ENCODE measurements around the gene OR2D2.
"Not testable (repeated sequence)": the region's sequence is repeated elsewhere in the genome, so short reads cannot be mapped to it uniquely, and the experiment has no call there.

OR2D2 gene

DNA sequence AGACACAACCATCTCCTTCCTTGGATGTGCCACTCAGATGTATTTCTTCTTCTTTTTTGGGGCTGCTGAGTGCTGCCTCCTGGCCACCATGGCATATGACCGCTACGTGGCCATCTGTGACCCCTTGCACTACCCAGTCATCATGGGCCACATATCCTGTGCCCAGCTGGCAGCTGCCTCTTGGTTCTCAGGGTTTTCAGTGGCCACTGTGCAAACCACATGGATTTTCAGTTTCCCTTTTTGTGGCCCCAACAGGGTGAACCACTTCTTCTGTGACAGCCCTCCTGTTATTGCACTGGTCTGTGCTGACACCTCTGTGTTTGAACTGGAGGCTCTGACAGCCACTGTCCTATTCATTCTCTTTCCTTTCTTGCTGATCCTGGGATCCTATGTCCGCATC, 15.4 kb downstream of the OR2D2 start:
- no peak for DNase-seq

DNA sequence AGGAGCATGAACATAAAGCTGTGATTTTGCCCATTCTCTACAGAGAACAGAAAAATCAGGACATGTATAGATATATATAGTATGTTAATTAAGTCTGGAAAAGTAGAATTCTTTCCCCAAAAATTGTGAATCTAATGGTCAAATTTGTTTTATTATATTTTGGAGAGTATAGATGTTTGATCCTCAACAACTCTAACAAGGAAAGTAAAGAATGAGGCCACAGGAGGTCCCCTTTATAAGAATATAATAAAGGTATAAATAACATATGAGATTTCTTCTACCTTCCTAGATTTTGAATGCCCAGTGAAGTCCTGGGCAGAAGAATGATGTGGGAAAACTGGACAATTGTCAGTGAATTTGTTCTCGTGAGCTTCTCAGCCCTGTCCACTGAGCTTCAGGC, 16.0 kb downstream of the OR2D2 start, which contains the start of gene OR10A4:
Gene OR10A4, plus strand, starts transcription at position 301 of the 400 bp plus-strand sequence. Its CDS starts 23 bp downstream, at position 324.
- DNase-seq: no peak

DNA sequence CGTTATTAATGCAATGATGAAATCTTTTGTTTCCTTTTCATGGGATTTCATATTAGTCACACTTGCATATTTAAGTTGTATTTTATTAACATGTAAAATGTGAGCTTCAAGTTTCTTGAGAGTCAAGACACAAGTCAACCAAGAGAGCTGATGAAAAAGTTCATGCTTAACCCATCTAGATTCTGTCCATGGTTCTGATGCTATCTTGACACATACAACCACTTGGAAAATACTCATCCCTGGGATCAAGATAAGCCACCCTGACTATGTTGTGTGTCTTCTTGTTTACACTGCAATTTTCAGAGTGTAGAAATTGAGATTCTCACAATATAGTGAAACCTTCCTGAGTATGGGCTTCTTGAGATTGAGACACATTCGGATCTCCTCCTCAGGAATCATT, 16.5 kb downstream of the OR2D2 start:
- no peak for DNase-seq

DNA sequence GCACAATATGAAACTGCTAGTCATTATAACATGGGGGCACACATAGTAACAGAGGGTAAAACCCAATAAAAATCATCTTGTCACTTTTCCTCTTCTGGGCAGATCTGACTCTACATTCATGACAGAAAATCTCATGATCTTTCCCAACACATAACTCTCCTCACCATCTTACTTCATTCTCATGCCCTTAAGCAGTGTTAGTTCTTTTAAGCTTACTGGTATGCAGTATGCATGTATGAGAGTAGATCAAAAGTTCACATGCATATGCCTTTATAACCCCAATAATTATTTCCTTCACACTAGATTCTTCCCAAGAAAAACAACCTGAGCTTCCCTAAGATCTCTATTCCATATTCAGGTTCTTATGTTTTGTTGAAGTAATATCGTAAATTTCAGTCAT, 21.0 kb downstream of the OR2D2 start:
- DNase-seq: no peak

DNA sequence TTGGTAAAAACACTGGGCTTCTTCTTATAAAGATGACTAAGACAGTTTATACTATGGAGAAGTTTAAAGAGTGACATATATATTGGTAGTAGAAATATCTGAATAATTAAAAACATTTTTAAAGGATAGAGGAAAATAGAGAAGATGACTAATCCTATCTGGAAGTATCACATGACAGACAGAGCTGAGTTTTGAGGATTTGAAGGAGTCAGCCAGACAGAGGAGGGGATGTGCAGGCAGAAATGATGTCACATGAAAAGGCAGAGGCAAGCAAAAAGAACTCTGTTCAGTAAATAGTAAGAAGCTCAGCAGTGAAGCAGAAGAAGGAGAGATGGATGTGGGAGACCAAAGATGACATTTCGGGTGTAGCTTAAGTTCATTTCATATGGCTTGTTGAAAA, 27.9 kb downstream of the OR2D2 start:
- DNase-seq: no peak

DNA sequence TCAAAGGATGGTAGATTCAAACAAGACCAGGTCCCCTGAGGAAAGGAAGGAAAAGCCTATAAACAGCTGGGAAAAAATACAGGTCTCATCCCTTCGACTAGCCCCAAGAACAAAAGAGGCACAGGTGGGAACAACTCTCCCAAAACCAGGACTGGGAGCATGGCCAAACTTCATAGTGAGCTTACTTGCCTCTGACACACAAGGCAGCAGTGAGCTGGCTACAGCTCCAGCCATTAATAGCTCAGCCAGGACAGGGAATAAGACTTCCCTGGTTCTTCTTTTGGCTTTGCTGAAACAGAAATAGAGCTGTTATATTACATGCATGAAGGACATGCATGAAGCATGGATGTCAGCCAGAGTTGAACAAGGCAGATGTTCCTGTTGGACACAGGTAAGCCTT, 29.3 kb downstream of the OR2D2 start, which contains the start of gene OR10A2:
Gene OR10A2, plus strand, starts transcription at position 97 of the 400 bp plus-strand sequence. CDS start 6,698 bp downstream, outside the sequence.
- no peak for DNase-seq

DNA sequence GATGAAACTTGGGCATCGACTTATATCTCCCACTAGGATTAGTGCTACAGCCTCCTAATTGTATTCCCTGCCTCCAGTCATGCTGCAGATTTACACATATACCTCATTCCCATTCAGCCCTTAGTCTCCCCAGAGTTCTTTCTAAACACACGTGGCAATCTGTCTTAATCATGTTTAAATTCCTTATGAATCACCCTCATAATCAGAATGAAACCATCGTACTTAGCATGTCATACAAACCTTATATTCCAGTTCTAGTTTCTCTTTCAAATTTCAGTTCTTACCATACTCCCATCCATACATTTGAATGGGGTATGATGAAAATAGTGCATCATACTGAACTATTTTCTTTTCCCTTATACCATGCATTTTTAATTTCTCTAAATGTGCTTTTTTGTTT, 35.4 kb downstream of the OR2D2 start:
- no peak for DNase-seq

DNA sequence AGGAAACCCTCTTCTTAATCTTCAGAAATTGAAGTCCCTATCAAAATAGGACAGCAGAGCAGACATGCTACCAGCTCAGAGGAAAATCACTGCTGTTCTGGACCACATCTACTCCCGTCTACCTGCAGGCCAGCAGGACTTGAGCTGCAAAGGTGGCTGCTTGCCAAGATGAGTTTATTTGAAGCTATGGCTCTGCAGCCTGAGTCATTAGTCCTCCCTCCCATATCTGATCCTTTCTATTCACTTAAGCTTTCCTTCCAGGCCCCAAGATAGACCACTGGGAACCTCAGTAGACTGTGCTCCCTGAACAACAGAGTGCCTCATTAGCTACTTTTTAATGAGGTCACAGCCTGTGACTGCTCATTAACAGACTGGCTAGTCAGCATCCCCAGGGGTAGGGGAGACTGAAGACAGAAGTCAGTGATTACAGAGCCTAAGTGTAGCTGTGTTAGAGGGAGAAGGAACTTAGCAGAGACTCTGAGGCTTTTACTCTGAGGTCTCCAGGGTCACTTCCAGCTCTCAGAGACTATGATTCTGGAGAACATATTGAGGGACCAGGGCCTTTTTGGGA, 36.2 kb downstream of the OR2D2 start:
- DNase-seq: no peak

DNA sequence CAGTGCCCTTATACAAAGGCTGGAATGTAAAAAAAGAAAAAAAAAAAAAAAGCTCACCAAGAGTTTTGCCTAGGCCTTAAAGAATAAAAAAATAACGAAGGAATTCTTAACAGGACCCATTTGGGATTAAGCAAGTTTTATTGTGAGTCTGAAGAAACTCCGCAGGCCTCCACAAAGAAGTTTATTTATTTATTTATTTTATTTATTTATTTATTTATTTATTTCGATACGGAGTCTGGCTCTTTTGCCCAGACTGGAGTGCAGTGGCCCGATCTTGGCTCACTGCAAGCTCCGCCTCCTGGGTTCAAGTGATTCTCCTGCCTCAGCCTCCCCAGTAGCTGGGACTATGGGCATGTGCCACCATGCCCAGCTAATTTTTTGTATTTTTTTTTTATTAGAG, 37.5 kb downstream of the OR2D2 start:
- not testable (repeated sequence) for DNase-seq

DNA sequence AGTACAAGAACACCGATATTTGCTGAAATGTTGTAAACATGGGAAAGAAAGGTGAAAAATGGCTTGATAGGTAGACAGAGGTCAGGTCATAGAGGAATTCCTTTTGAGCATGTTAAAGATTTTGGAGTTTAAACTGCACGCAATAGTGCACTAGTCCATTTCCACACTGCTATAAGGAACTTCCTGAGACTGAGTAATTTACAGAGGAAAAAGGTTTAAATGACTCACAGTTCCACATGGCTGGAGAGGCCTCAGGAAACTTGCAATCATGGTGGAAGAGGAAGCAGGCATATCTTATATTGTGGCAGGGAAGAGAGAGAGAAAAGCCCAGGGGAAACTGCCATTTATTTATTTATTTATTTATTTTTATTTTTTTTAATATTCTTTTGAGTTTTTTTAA, 41.8 kb downstream of the OR2D2 start:
- DNase-seq: no peak

DNA sequence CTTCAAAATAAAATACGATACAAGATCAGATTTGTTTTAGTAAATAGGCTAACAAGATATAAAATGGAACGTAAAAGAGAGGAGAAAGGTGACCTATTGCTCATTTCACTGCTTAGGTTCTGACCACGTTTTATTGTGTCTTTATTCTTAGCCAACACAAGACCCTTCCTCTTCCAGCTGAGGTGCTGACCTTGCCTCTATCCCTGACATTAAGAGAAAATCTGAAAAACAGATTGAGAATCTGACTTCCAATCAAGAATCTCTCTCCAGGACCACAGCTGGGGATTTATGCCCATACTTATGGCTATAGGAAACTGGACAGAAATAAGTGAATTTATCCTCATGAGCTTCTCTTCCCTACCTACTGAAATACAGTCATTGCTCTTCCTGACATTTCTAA, 46.9 kb downstream of the OR2D2 start, which contains the start of gene OR10A5:
Gene OR10A5, plus strand, starts transcription at position 301 of the 400 bp plus-strand sequence. Its CDS starts 0 bp downstream, at position 301.
- no peak for DNase-seq

DNA sequence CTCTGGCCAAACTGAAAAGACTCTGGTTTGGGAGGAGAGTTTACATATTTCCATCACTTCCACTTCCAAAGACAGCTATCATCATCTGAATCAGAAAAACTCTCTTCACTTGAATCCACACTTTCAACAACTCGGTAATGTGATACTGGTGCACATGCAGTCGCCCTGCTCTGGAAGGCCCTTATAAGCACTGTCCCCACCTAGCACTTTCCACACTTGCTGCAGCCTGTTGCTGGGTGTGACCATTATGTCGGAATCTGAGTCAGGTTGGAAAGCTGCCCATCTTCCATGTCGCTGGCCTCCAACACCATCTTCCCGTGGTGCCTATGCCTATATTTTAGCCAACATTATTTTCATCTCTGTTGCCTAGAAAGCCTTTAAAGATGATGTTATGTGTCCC, 47.9 kb downstream of the OR2D2 start:
- peak; percentile 32 for DNase-seq

DNA sequence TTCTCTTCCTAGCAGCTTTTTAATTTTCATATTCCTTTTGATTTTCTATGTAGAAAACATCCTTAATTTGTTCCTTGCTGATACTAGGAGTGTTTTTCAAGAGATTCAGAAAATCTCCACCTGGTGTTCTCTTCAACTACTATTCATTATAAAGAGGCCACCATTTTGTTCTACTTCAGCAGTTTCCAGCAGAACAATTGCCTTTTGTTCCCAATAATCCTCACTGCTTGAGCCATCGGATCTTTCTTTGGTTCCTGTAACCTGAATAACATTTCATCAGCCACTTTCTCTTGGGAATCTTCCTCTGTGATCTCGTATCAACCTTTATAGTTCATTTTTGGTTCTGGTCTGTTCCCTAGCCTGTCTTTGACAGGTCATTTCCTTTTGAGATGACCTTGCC, 48.6 kb downstream of the OR2D2 start:
- DNase-seq: peak; percentile 16

DNA sequence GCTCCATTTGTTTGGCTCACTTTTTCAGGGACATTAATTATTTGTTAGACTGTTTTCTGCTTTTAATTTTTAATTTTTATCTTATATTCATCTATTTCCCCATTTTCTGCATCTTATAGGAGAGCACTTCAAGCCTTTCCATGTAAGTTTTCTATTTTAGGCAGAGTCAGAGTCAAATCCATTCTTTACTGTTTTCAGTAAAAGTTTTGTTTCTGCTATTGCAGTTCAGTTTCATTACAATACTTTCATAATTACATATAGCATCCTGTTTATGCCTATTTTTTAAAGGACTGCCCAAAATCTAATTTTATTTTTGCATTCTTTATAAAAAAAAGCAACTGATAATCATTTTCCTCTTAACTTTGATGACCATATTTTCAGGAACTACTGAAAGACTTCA, 50.6 kb downstream of the OR2D2 start:
- DNase-seq: no peak

All from NCI-H510A treated with DMSO at 0.1 percent for 48 hours (cell line).